ENCODE results near the gene DNAH3.

DNAH3 gene

DNA sequence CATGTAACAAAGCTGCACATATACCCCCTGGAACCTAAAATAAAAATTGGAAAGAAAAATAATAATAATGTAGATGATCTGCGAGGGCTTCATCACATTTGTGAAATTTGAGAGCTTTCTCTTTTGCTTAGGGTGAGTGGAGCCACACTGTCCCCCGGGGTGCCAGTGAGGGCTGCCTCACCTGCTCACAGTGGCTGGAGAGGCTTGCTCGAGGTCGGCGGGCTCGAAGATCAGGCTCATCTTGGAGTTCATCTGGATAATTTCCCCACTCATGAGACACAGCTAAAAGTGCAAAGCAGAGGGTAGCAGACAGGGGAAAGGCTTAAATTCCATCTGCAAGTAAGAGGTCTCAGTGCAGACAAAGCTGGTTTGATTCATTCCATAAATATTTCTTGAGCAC is 123.8 kb downstream of the DNAH3 start:
- TF ChIP-seq POLR2A (IDR thresholded peaks at IDR 0.05; ENCODE audit: extremely low read depth, insufficient read length): no peak
- no peak for TF ChIP-seq MYC (IDR thresholded peaks at IDR 0.05; ENCODE audit: low read depth, low read length)
- TF ChIP-seq CTCF (IDR thresholded peaks at IDR 0.05; ENCODE audit: low read depth, low read length): no peak
- TF ChIP-seq, protein P1, sequence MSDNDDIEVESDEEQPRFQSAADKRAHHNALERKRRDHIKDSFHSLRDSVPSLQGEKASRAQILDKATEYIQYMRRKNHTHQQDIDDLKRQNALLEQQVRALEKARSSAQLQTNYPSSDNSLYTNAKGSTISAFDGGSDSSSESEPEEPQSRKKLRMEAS (IDR thresholded peaks at IDR 0.05; ENCODE audit: low read depth, low read length): no peak
- DNase-seq (ENCODE audit: low read depth): no peak

GRCh38 chr16:21023509-21024202 is 127.0 kb downstream of the DNAH3 start:
- DNase-seq (ENCODE audit: low read depth): no peak
- TF ChIP-seq, protein P1 (IDR thresholded peaks at IDR 0.05; ENCODE audit: low read depth, low read length): no peak
- TF ChIP-seq MYC (IDR thresholded peaks at IDR 0.05; ENCODE audit: low read depth, low read length): no peak
- TF ChIP-seq POLR2A (IDR thresholded peaks at IDR 0.05; ENCODE audit: extremely low read depth, insufficient read length): no peak
- TF ChIP-seq CTCF (IDR thresholded peaks at IDR 0.05; ENCODE audit: low read depth, low read length): no peak
- no peak overlapping the region for H3K4me3 ChIP-seq (ENCODE audit: low read depth, low read length)

More for the DNA sequence above, 123.8 kb downstream of the DNAH3 start:
- H3K4me3 ChIP-seq (ENCODE audit: low read depth, low read length): no peak overlapping the region

DNA sequence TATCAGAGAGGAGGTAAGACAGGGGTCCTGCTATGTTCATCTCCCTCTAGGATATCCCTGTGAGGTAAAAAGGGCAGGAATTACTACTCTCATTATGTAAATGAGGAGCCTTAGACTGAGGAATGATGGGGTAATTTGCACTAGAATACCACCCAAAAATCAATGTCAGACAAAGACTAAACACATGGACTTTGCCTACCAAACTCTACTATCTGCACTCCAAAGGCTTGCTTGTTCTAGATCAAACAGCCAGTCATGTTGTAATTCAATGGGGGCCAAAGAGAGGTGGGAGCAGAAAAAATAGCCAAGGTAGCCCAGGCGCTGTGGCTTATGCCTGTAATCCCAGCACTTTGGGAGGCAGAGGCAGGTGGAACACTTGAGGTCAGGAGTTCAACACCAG is 129.3 kb downstream of the DNAH3 start:
- DNase-seq (ENCODE audit: low read depth): no peak
- TF ChIP-seq CTCF (IDR thresholded peaks at IDR 0.05; ENCODE audit: low read depth, low read length) (no peak), MYC (IDR thresholded peaks at IDR 0.05; ENCODE audit: low read depth, low read length) (no peak), POLR2A (IDR thresholded peaks at IDR 0.05; ENCODE audit: extremely low read depth, insufficient read length) (no peak)
- TF ChIP-seq, protein P1 (IDR thresholded peaks at IDR 0.05; ENCODE audit: low read depth, low read length): no peak
- H3K4me3 ChIP-seq (ENCODE audit: low read depth, low read length): no peak overlapping the region

DNA sequence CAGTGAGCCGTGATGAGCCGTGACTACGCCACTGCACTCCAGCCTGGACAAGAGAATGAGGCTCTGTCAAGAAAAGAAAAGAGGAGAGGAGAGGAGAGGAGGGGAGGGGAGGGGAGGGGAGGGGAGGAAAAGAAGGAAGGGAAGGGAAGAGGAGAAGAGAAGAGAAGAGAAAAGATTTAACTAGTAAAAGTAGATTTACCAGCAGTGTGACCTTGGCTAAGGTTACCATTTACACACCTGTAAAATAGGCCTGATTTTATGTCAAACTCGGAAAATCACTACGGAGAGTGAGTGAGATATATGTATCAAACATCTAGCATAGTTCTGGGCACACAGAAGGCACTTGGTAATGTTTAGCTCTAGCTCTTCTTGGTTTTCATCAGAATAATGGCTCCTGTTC is 140.8 kb downstream of the DNAH3 start:
- no peak overlapping the region for H3K4me3 ChIP-seq (ENCODE audit: low read depth, low read length)
- TF ChIP-seq MYC (IDR thresholded peaks at IDR 0.05; ENCODE audit: low read depth, low read length) (no peak), CTCF (IDR thresholded peaks at IDR 0.05; ENCODE audit: low read depth, low read length) (no peak), POLR2A (IDR thresholded peaks at IDR 0.05; ENCODE audit: extremely low read depth, insufficient read length) (no peak)
- TF ChIP-seq, protein P1 (IDR thresholded peaks at IDR 0.05; ENCODE audit: low read depth, low read length): no peak
- no peak for DNase-seq (ENCODE audit: low read depth)

DNA sequence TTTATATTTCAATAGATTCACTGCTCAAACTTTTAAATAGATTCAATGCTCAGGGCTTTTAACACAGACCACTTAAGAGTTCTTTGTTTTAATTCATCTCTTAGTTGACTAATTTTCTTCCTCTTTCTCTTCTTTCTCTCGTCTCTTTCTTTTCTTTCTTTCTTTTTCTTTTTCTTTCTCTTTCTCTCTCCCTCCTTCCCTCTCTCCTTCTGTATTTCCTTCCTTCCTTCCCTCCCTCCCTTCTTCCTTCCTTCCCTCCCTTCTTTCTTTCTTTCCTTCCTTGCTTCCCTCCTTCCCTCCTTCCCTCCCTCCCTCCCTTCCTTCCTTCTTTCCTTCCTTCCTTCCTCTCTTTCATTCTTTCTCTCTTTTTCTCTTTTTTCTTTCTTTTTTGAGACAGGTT is 145.6 kb downstream of the DNAH3 start:
- DNase-seq (ENCODE audit: low read depth): no peak
- no peak overlapping the region for H3K4me3 ChIP-seq (ENCODE audit: low read depth, low read length)
- TF ChIP-seq MYC (IDR thresholded peaks at IDR 0.05; ENCODE audit: low read depth, low read length): no peak
- no peak for TF ChIP-seq CTCF (IDR thresholded peaks at IDR 0.05; ENCODE audit: low read depth, low read length)
- TF ChIP-seq, protein P1 (IDR thresholded peaks at IDR 0.05; ENCODE audit: low read depth, low read length): no peak
- TF ChIP-seq POLR2A (IDR thresholded peaks at IDR 0.05; ENCODE audit: extremely low read depth, insufficient read length): no peak

Measured in NB4 (cell line).